Measurements from ENCODE around the gene SYNRG.

Gene SYNRG

GRCh38 chr17:37605081-37605480 lies 4.1 kb downstream of the SYNRG start (continued):
- TF ChIP-seq KLF17 (tag by site-specific recombination; IDR thresholded peaks at IDR 0.05) (no peak), ZNF645 (tag by site-specific recombination; IDR thresholded peaks at IDR 0.05) (no peak), YY2 (tag by site-specific recombination; IDR thresholded peaks at IDR 0.05) (no peak), ZNF585B (tag by site-specific recombination; IDR thresholded peaks at IDR 0.05) (no peak), ZNF610 (tag by site-specific recombination; IDR thresholded peaks at IDR 0.05; ENCODE audit: borderline replicate concordance) (no peak), ZNF155 (tag by site-specific recombination; IDR thresholded peaks at IDR 0.05) (no peak), ZBTB44 (tag by site-specific recombination; IDR thresholded peaks at IDR 0.05) (no peak), KLF7 (tag by site-specific recombination; IDR thresholded peaks at IDR 0.05; ENCODE audit: borderline replicate concordance) (no peak), ZNF558 (tag by site-specific recombination; IDR thresholded peaks at IDR 0.05) (no peak)

GRCh38 chr17:37604556-37604955 lies 4.7 kb downstream of the SYNRG start:
- TF ChIP-seq ZNF324 (tag by site-specific recombination; IDR thresholded peaks at IDR 0.05) (no peak), ZNF2 (tag by site-specific recombination; IDR thresholded peaks at IDR 0.05) (no peak), ZBTB44 (tag by site-specific recombination; IDR thresholded peaks at IDR 0.05) (no peak), ZNF843 (tag by site-specific recombination; IDR thresholded peaks at IDR 0.05) (no peak), PRDM1 (tag by site-specific recombination; IDR thresholded peaks at IDR 0.05) (no peak), ZNF175 (tag by site-specific recombination; IDR thresholded peaks at IDR 0.05) (no peak), ZNF785 (tag by site-specific recombination; IDR thresholded peaks at IDR 0.05) (no peak), HOXD13 (CRISPR knock-in tag; IDR thresholded peaks at IDR 0.05; ENCODE audit: borderline replicate concordance) (no peak)
- H3K4me3 ChIP-seq (ENCODE audit: low read depth, low read length): no peak overlapping the region
- no peaks in the 10 kb centered on the region for H3K9me3 ChIP-seq (ENCODE audit: control insufficient read depth, insufficient read depth, low read depth, low read length)

GRCh38 chr17:37598145-37598544 lies 11.1 kb downstream of the SYNRG start:
- H3K4me1 ChIP-seq (ENCODE audit: control insufficient read depth, insufficient read depth, low read length): no peaks in the 10 kb centered on the region
- H3K36me3 ChIP-seq (ENCODE audit: control insufficient read depth in 2 of 2, insufficient read depth in 1 of 2, low read length in 2 of 2): peaks cover 46 to 60% of the 10 kb centered on the region in 2 experiments
- TF ChIP-seq ZNF776 (tag by site-specific recombination; IDR thresholded peaks at IDR 0.05; ENCODE audit: borderline replicate concordance): no peak
- TF ChIP-seq ZNF132 (tag by site-specific recombination; IDR thresholded peaks at IDR 0.05; ENCODE audit: borderline replicate concordance): no peak
- TF ChIP-seq ZNF837 (tag by site-specific recombination; IDR thresholded peaks at IDR 0.05): no peak
- TF ChIP-seq TSHZ1 (tag by site-specific recombination; IDR thresholded peaks at IDR 0.05; ENCODE audit: borderline replicate concordance): no peak
- TF ChIP-seq TCF7L2 (IDR thresholded peaks at IDR 0.05; ENCODE audit: borderline replicate concordance, low read depth, low read length): no peak
- TF ChIP-seq ZNF350 (tag by site-specific recombination; IDR thresholded peaks at IDR 0.05): no peak
- no peak for TF ChIP-seq PRDM1 (tag by site-specific recombination; IDR thresholded peaks at IDR 0.05)
- TF ChIP-seq ZNF138 (tag by site-specific recombination; IDR thresholded peaks at IDR 0.05; ENCODE audit: borderline replicate concordance): no peak
- H3K9me3 ChIP-seq (ENCODE audit: control insufficient read depth, insufficient read depth, low read depth, low read length): no peaks in the 10 kb centered on the region
- no peak overlapping the region for H3K27ac ChIP-seq (ENCODE audit: extremely low read depth, low read depth, low read length)
- ChIA-PET CTCF (no interaction called here), POLR2A (no interaction called here)
- no peak overlapping the region for H3K4me3 ChIP-seq (ENCODE audit: low read depth, low read length)

More at GRCh38 chr17:37604556-37604955, 4.7 kb downstream of the SYNRG start:
- ChIA-PET CTCF (interaction anchor here (0.5 to 1.0 kb wide), 4 partner anchors 77 to 187 kb away, joined by 3 to 9 read pairs (median 4); no protein-coding TSS in a partner anchor), POLR2A (interaction anchor here (0.6 kb wide), 1 partner anchor 536 kb away, joined by 3 read pairs; no protein-coding TSS in a partner anchor)
- peaks cover 7% of the 10 kb centered on the region; the same call in 1 of the 2 replicates for H3K4me1 ChIP-seq (ENCODE audit: control insufficient read depth, insufficient read depth, low read length)
- H3K36me3 ChIP-seq (ENCODE audit: control insufficient read depth in 2 of 2, insufficient read depth in 1 of 2, low read length in 2 of 2): peaks cover 0 to 12% of the 10 kb centered on the region in 2 experiments
- no peak overlapping the region for H3K27ac ChIP-seq (ENCODE audit: extremely low read depth, low read depth, low read length)
